Esophagus squamous epithelium (tissue), 5 donors: Measurements from ENCODE around the gene ERMP1. TPM values are rescaled to one million over a fixed set of nuclear protein-coding genes. Genes with fewer than 3 reads are reported as not detected.
A peak's percentile ranks its signal among the peaks of the same experiment; 100 is the strongest.
"Not testable (repeated sequence)": the region's sequence is repeated elsewhere in the genome, so short reads cannot be mapped to it uniquely, and the experiment has no call there.

ENCODE experiments used
- DNase-seq: peaks from one replicate; lab custom pipeline; 2025; lab: John Stamatoyannopoulos, UW
- H3K27ac ChIP-seq, 4 donors: fragments of 200-600 bp; sonication (generic); one replicate each; pipeline ENCODE4 v1.5.1; 2016 to 2019; ENCODE audit warnings: mild to moderate bottlenecking in 1 of 4
- H3K27me3 ChIP-seq, 4 donors: fragments of 200-600 bp; sonication (generic); 1 replicate in 3 of 4; 2 replicates in 1 of 4; pipeline versions ENCODE4 v1.5.1 to v1.6.0; 2017 to 2021; ENCODE audit warnings: antibody characterized with exemption in 1 of 4
- H3K36me3 ChIP-seq, 3 donors: fragments of 200-600 bp; sonication (generic); one replicate each; pipeline ENCODE4 v1.5.1; 2016 to 2019
- H3K4me1 ChIP-seq, 3 donors: fragments of 200-600 bp; sonication (generic); one replicate each; pipeline ENCODE4 v1.5.1; 2017 to 2019
- H3K4me3 ChIP-seq, 4 donors: fragments of 200-600 bp; sonication (generic); 1 replicate in 3 of 4; 2 replicates in 1 of 4; pipeline ENCODE4 v1.5.1; 2016 to 2019; ENCODE audit warnings: mild to moderate bottlenecking in 2 of 4, moderate library complexity in 1 of 4
- H3K9me3 ChIP-seq, 3 donors: fragments of 200-600 bp; sonication (generic); one replicate each; pipeline ENCODE4 v1.5.1; 2016 to 2019
- CTCF ChIP-seq, 6 experiments: fragments of 450-650 bp in 4 of 6; fragments of 200-600 bp in 2 of 6; sonication (generic) in 2 of 6; IDR thresholded peaks; one replicate each; pipeline ENCODE4 v1.5.1; 2016 to 2019; ENCODE audit warnings: antibody characterized with exemption in 6 of 6, mild to moderate bottlenecking in 4 of 6, moderate library complexity in 4 of 6
- POLR2A ChIP-seq, 4 donors: fragments of 450-650 bp; IDR thresholded peaks; one replicate each; pipeline ENCODE4 v1.6.1; 2017; ENCODE audit warnings: antibody characterized with exemption in 4 of 4, mild to moderate bottlenecking in 4 of 4, moderate library complexity in 3 of 4
- WGBS, 2 donors: methylation state at CpG; one replicate each; pipeline ENCODE4 v1.1.5; 2018; 5-methylcytosine and 5-hydroxymethylcytosine counted together
- intact Hi-C: fragments of 100-400 bp; cut with DNase I; formaldehyde crosslinking; loops from one replicate; pipeline ENCODE4 v1.15.0; 2022
- total RNA-seq, 4 donors: library from RNA; depleted of rRNA; stranded (reverse); fragments of >200 nt; gene quantifications; one replicate each; pipeline ENCODE4 v1.1.0, GENCODE V29; 2016
- donor health status: DM: yes; HTN: yes; CAD: no.

Gene ERMP1
- total RNA-seq, 4 donors from 2014 or later: 24.4 to 38.2 (median 29.9) TPM

GRCh38 chr9:5800969-5801738 is 31.8 kb downstream of the ERMP1 start:
- H3K4me1 ChIP-seq: peaks cover 0 to 3% (median 0%) of the 10 kb centered on the region in 3 donors
- H3K36me3 ChIP-seq: peaks cover 0 to 79% (median 0%) of the 10 kb centered on the region in 3 donors
- whole genome bisulfite sequencing, 2 donors: 90 to 96% methylated on average over 4 of the region's 4 CpGs
- H3K27ac ChIP-seq: no peak overlapping the region
- no peak for DNase-seq
- H3K27me3 ChIP-seq: no peaks in the 10 kb centered on the region
- no peak overlapping the region for H3K4me3 ChIP-seq
- intact Hi-C loops: no loop called here
- TF ChIP-seq POLR2A (IDR thresholded peaks at IDR 0.05) (no peak), CTCF (IDR thresholded peaks at IDR 0.05) (no peak)
- H3K9me3 ChIP-seq: no peaks in the 10 kb centered on the region

- 81 to 88% methylated on average over 7 of the region's 7 CpGs for WGBS, 2 donors
- intact Hi-C loops, DNase-seq, H3K4me3 ChIP-seq, H3K9me3 ChIP-seq, H3K27ac ChIP-seq, H3K27me3 ChIP-seq, H3K4me1 ChIP-seq: not testable (repeated sequence)
- peaks cover 0 to 74% (median 0%) of the 10 kb centered on the region in 3 donors for H3K36me3 ChIP-seq
Observed at GRCh38 chr9:5800378-5800777, 32.5 kb downstream of the ERMP1 start.

- DNase-seq: no peak
- no peaks in the 10 kb centered on the region for H3K27me3 ChIP-seq
- TF ChIP-seq CTCF (IDR thresholded peaks at IDR 0.05): peak in 5 of 6 experiments; percentile 33 to 68 (median 39)
- no peak for TF ChIP-seq POLR2A (IDR thresholded peaks at IDR 0.05)
- intact Hi-C loops: no loop called here
- H3K9me3 ChIP-seq: no peaks in the 10 kb centered on the region
- H3K36me3 ChIP-seq: peaks cover 0 to 65% (median 0%) of the 10 kb centered on the region in 3 donors
- WGBS, 2 donors: 28 to 39% methylated on average over 5 of the region's 5 CpGs
- H3K4me1 ChIP-seq: peaks cover 0 to 3% (median 0%) of the 10 kb centered on the region in 3 donors
- no peak overlapping the region for H3K27ac ChIP-seq
- no peak overlapping the region for H3K4me3 ChIP-seq
Observed at GRCh38 chr9:5799314-5799713, 33.6 kb downstream of the ERMP1 start.

- H3K27me3 ChIP-seq: no peaks in the 10 kb centered on the region
- H3K9me3 ChIP-seq: no peaks in the 10 kb centered on the region
- TF ChIP-seq CTCF (IDR thresholded peaks at IDR 0.05): no peak
- TF ChIP-seq POLR2A (IDR thresholded peaks at IDR 0.05): no peak
- H3K4me3 ChIP-seq: no peak overlapping the region
- intact Hi-C loops: no loop called here
- no peak overlapping the region for H3K27ac ChIP-seq
- H3K36me3 ChIP-seq: peaks cover 0 to 59% (median 0%) of the 10 kb centered on the region in 3 donors
- DNase-seq: no peak
- 63 to 83% methylated on average over 2 of the region's 2 CpGs for WGBS, 2 donors
- H3K4me1 ChIP-seq: peaks cover 0 to 3% (median 0%) of the 10 kb centered on the region in 3 donors
Observed at GRCh38 chr9:5798581-5798980, 34.3 kb downstream of the ERMP1 start.

- no peak overlapping the region for H3K4me3 ChIP-seq
- no peak for TF ChIP-seq CTCF (IDR thresholded peaks at IDR 0.05)
- TF ChIP-seq POLR2A (IDR thresholded peaks at IDR 0.05): no peak
- H3K9me3 ChIP-seq: no peaks in the 10 kb centered on the region
- peaks cover 0 to 3% (median 0%) of the 10 kb centered on the region in 3 donors for H3K4me1 ChIP-seq
- peaks cover 0 to 53% (median 0%) of the 10 kb centered on the region in 3 donors for H3K36me3 ChIP-seq
- intact Hi-C loops: no loop called here
- no peak overlapping the region for H3K27ac ChIP-seq
- H3K27me3 ChIP-seq: no peaks in the 10 kb centered on the region
- 90 to 98% methylated on average over 2 of the region's 2 CpGs for WGBS, 2 donors
- no peak for DNase-seq
Observed at GRCh38 chr9:5796298-5796697, 36.6 kb downstream of the ERMP1 start.
